NCI-H1048 (cell line): Measurements from ENCODE around the gene SMAD3.

ENCODE experiments used
- DNase-seq: peaks from one replicate; lab custom pipeline; 2025; lab: John Stamatoyannopoulos, UW

Gene SMAD3

DNA sequence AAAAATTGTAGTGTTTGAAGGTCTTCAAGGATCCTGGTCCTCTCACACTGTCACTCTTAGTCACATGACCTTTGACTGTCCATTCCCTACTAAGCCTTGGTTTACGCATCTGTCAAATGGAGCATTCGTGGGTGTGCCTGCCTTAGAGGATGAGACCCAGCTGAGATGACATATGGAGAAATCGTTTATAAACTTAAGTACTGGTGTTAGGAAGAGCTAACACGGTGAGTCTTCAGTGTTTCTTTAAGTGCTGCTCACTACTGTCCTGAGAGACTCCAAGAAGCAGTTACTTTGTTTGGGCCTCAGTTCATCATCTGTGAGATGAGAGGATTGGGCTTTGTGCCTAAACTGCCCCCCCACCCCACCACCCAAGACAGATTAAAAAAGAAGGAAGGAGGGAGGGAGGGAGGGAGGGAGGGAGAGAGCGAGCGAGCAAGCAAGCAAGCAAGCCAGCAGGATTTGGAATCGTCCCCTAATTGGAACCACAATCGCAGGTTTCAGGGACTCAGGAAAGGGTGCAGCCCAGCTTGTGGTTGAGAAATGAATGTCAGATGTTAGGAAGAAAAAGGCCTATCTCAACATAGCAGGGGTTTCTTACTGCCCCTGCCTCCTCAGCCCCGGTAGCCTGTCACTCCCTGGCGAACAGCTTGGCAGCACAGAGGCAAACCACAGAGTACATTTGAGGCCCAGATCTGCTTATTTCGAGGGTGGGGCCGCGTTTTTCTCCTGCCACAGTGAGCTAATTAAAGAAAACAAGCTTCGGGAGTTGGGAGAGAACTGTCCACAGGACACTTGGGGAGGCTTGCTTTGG, 32.7 kb downstream of the SMAD3 start:
- no peak for DNase-seq

DNA sequence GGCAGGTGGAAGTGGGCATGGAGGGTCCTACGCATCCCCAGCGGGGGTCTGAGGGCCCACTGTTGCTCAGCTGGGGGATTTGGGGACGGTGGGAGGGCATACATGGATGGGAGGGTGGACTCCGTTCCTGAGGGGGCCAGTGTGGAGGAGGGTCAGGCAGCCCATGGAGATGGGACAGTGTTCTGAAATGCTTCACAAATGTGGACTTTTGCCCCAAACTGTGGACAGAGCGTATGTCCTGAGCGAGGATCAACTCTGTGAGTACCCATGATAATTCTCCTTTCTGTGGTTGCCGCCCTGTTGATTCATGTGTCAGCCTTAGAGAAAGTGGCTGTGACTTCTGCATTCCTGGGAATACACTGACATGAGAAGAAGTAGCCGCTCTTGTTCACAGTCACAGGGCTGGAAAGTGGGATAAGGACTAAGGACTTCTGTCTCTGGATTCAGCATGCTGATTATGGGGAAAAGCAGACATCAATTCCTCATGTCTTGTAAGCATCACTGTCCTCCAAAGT, 33.4 kb downstream of the SMAD3 start:
- DNase-seq, result no peak

- DNase-seq, result no peak
These were observed 34.9 kb downstream of the SMAD3 start for GRCh38 chr15:67100124-67100791.

DNA sequence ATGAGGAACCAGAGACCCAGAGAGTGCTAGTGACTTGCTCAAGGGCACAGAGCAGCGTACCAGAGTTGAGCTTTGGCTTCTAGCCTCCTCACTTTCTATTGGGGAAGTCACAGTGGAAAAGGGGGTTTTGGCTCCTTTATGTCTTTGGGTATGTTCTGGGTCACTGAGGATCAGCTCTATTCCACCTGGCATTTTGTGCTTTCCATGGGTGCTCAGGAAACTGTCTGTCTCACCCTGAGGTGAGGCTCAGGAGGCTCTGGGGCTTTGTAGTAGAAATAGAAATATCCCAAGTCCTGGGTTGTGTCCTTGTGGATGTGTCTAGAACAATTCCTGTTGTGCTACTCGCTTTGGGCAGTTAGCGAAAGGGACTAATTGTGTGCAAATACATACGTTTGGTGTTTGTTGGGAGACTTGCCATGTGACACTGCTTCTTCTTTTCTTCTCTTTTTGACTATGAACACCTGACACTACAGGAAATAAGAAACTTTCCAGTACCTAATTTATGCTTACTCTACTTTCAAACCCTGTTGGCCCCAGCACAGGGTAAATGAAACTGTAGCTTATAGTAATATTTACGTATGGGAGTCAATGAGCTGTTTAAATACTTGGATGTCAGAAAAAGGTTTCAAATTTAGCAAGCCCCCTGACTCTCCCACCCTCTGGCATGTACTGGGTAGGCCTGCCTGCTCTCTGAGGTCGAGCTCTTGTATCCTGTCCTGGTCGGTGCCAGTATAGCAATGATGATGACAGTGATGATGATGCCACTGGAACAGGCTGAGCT, 35.6 kb downstream of the SMAD3 start:
- DNase-seq, result no peak

GRCh38 chr15:67101911-67102598, 36.7 kb downstream of the SMAD3 start:
- DNase-seq, result no peak

DNA sequence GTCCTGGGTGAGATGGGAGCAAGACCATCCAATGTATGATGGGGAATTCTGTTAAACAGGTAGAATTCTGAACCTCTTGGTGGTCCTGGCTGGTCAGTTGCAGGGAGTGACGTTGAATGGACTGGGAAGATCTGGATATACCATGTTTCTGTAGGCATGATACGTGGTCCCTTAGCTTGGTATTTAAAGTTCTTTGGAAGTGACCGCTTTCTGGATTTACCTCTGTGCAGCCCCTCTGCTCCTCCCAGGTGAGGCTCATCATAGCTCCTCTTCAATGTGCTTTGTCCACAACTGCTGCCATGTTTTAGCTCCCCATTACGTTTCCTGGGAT, 37.2 kb downstream of the SMAD3 start:
- no peak for DNase-seq

GRCh38 chr15:67103021-67103420, 37.6 kb downstream of the SMAD3 start:
- DNase-seq, result no peak

DNA sequence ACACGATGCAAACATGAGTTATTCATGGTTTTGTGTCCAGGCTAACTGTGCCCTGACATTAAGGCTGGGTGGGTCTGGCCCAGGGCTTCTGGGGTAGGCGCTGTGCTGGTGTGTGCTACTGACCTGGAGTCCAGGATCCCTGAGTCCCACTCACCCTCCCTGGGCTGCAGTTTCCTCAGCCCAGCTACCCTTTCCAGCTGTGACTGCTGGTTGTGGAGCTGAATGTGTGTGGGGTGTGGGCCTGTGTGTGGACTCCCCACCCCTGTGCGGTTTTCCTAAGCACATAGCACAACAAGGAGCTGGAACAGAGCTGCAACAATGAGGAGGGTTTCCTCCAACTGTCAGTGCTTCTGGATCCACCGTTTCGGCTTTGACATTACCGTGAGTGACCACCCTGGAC, 38.0 kb downstream of the SMAD3 start:
- DNase-seq, result no peak

DNA sequence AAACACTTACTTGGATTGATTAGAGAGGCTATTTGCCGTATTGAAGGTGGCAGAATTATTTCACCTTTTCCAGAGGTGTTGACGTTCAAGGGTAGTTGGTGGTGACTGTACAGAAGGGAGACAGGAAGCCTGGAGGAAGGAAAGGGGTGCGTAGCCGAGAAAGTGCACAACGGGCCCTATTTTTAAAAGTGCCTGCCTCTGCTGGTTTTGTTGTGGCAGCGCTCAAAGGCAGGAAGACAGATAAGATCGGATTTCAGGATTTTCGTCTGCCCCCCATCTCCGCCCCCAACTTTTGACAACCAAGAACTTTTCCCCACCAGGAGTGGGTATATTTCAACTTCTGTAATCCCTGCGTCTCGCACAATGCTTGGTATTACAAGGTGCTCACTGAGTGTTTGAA, 38.5 kb downstream of the SMAD3 start:
- no peak for DNase-seq

DNA sequence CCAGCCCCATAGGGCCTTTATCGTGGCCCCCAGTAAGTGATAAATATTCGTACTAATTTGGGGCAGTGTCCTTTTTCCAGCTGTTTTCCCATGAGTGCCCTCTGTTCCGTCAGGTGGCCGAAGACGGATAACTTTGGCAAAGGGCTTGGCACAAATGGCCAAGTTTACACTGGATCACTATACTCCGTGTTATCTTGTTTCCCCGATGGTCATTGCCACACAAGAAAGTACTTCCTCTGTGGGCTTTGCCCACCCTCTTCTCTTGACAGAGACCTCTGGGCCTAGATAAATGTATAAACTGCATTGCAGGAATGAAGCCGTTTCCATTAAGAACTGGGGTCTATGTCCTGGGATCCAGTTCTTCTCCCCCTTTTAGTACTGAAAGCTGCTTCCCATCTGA, 39.1 kb downstream of the SMAD3 start:
- DNase-seq, result no peak

DNA sequence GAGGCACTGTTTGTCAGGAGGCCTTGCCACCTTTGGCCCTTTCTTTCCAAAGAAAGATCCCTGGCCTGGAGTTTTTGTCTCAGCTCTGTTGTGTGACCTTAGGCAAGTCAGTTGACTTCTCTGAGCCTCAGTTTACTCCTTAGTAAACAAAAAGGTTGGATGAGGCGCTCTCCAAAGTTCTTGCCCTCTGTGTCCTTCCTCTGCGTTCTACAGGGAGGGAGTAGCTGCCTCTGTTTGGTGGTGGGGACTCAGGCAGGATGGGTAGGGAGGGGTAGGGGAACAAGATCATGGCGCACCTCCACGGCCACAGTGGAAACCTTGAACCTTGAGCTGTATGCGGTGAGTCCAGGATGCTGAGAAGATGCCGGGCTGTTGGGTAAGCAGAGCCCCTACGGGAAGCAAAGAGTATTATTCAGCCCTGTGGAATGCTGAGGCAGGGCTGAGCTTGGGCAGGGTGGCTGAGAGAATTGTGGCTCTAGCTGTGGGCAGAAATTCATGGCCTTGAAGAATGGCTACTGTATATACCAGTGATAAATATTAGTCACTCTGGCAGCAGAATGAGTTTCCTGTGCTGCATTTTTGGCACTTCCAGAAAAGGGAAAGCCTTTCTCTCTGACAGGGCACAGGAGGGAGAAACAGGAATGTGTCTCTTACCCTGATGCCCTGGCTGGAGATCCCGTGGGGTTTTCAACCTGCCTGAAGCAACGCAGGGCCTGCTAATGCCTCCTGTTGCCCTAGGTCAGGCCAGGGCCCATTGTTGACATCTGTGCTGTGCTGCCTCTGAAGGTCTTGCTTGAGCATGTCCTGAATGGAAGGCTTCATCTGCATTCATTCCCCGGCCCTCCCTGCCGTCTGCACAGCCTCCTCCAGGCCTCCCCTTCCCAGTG, 39.9 kb downstream of the SMAD3 start:
- DNase-seq, result no peak

DNA sequence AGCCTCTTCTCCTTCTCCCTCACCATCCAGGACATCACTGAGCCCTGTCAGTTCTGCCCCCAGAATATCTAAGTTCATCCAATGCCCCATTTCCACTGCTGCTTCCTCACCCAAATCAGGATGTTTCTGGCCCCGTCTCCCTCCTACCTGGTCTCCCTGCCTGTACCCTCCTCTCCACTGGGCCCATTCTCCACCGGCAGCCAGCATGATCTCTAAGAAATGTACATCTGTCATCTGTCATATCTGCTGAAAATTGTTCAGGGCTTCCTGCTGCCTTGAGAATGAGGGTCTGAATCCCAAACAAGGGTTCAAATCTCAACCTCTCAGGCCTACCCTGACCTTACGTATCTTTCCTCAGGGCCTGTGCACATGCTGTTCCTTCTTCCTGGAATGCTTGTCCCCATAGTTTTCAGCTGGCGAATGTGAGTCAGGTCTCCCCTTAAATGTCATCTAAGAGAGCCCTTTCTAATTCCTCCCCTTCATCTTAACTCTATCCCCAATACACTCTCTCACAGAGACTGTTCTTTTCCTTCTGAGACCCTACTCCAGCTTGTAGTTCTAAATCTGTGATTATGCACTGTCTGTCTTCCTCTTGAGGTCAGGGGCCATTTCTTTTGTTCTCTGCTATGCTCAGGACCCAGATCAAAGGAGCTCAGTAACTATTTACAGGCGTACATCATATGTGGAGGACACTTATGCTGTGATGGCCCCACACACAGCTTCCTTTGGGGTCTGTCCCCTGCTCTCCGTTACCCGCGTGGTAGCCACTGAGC, 40.8 kb downstream of the SMAD3 start:
- no peak for DNase-seq

DNA sequence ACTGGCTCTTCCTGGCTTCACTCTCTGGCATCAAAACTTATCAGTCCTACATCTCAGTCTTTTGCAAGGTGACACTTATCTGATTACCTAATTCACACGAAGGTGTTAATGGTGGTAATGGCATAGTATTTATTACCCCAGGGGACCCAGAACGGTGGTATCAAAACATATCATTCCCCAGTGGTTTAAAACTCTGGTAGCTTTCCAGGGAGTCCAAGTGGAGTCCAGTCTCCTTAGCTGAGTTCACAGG, 41.3 kb downstream of the SMAD3 start:
- no peak for DNase-seq

DNA sequence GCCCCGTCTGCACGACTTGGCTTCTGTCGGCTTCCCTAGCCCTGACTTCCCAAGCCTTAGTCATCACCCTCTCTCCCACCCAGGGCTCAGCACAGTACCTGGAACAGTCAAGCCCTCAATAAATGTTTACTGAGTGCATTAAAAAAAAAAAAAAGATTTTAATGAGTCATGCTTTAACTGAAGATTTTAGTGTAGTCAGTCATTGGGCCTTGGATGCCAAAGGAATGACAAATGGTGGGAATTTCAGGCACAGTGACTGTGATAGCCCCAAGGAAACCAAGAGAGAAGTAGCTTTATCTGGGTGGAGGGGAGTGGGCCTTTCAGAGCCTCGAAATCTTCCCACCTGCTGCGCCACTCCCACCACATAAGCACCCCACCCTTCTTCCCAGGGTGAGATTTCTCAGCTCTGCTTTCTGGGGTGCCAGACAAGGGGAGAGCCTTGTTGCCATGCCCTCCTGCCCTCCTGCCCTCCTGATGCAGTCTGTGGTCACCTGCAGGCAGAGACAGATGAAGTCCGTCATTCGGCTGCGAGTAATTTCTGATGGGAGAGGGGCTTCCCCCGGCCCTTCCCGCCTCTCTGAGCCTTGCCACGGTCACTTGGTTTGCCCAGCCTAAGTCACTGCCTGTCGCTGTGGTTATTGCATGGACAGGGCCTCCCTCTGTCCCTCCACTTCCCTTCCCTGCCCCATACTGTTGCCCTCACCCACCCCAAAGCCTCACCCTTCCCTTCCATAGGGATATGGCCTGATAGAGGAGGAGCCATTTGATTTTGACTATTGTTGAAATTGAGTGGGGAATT, 41.8 kb downstream of the SMAD3 start:
- DNase-seq, result no peak

DNA sequence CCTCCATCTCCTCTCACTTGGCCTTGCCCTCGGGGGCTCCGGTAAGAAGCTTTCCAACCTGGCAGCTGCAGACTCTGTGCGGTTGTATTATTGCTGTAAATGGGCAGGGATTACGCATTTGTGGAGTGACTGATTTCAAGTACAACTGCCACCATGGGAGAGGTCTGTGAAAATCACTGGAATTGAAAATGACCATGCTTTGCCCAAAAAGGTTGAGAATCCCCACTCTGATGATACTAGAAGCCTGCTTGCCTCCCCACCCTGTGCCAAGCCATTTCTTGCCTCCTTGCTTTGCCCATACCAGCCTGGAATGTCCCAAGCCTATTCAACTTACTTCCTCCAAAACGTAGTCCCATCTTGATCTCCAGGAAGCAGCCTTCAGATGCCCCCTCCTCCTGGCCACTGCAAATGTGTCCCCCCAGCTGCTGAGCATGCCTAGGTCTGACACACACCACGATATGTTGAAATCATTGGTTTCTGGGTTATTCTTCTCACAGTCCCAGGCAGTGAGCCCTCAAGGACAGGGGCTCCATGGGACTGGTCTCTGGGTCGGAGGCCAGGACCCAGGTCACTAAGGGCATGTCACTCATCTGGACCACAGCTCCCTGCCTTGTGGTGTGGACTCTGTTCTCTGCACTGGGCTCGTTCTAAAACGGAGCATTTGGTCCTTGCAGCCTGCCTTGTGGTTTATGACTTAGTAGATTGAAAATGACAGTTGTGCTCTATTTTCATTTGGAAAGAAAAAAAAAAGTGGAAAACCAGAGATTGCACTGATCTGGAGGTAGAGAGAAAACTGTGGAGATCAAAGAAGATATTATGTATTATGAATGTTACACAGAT, 42.9 kb downstream of the SMAD3 start:
- no peak for DNase-seq

DNA sequence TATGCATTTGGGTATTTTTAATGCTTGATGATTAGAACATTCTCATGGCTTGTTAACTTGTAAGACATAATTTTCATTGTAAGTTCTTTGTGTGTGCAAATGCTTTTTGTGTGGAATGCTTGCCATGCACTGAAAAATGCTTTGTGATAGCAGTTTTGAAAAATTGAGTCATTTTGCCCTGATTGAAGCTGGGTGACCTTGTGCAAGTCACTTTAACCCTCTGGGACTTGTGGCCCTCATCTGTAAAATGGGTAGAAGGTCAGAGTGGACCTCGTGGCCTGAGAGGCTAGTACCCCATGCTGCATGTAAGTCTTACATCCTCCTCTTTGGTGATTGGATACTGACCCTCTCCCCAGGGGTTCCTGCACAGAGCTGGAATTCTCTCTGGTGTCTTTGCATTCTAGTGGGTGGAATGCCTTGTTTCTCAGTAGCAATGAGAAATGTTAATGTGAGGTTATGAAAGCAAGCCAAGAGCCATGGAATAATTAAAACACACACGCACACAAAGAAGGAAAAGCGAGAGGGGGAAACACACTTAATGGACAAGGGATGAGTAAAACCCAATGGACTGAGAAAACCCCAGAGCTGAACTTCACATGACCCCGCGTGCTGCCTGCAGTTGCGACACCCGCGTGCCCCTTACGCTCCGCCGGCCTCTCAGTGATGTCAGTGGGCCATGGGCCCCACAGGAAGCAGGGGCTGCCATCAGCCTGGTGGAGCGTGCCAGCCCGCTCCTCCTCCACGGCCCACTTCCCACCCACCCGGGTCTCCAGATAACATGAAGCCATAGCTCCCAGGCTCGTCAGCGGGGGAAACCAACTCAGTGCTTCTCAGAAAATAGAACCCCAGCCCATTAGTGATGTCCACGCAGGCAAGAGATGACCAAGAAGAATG, 44.0 kb downstream of the SMAD3 start:
- no peak for DNase-seq

DNA sequence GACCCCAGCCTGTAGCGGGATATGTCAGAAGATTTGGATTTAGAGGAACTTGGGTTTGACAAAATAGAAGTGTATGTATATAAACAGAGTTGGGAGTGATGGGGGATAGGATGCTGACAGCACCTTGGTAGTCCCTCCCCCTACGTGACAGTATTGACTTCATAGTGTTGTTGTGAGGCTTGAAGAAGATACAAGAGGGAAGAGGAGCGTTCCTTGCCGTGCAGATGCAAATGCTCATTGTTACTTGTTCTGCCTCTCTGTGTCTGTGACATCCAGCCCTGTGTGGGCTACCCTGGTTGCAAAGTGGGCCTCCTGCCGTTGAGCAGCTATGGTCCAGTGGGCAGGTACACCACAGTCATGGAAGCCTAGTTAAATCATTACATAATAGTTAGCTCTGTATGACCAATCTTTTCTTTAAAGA, 45.0 kb downstream of the SMAD3 start:
- no peak for DNase-seq
